Measurements from ENCODE around the gene SYCE1.

DNA sequence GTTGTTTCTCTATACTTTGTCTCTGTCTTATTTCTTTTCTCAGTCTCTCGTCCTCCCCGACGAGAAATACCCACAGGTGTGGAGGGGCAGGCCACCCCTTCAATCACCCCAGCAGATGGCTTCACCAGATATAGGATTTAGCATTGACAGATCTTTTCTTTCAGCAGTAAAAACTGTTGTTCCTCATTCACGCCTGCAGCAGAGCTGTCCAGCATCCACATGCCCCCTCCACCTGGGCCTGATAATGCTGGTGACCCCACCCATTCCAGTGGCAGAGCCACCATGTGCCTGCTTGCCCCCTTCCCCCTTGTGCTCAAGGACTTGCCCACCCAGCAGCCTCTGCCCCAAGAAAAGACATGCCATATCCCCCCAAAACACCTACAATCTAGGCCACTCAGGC is 45.7 kb upstream of the SYCE1 start:
- TF ChIP-seq, protein P1, sequence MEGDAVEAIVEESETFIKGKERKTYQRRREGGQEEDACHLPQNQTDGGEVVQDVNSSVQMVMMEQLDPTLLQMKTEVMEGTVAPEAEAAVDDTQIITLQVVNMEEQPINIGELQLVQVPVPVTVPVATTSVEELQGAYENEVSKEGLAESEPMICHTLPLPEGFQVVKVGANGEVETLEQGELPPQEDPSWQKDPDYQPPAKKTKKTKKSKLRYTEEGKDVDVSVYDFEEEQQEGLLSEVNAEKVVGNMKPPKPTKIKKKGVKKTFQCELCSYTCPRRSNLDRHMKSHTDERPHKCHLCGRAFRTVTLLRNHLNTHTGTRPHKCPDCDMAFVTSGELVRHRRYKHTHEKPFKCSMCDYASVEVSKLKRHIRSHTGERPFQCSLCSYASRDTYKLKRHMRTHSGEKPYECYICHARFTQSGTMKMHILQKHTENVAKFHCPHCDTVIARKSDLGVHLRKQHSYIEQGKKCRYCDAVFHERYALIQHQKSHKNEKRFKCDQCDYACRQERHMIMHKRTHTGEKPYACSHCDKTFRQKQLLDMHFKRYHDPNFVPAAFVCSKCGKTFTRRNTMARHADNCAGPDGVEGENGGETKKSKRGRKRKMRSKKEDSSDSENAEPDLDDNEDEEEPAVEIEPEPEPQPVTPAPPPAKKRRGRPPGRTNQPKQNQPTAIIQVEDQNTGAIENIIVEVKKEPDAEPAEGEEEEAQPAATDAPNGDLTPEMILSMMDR (IDR thresholded peaks at IDR 0.05): no peak
- TF ChIP-seq ZFX (IDR thresholded peaks at IDR 0.05; ENCODE audit: borderline replicate concordance): no peak
